ENCODE measurements around the gene ZNF221. TPM values are rescaled to one million over a fixed set of nuclear protein-coding genes. Genes with fewer than 3 reads are reported as not detected.

Gene ZNF221
- total and polyA plus RNA-seq, 2 experiments from 2014 or later = 1.5 to 9.2 TPM

- TF ChIP-seq, protein P1, sequence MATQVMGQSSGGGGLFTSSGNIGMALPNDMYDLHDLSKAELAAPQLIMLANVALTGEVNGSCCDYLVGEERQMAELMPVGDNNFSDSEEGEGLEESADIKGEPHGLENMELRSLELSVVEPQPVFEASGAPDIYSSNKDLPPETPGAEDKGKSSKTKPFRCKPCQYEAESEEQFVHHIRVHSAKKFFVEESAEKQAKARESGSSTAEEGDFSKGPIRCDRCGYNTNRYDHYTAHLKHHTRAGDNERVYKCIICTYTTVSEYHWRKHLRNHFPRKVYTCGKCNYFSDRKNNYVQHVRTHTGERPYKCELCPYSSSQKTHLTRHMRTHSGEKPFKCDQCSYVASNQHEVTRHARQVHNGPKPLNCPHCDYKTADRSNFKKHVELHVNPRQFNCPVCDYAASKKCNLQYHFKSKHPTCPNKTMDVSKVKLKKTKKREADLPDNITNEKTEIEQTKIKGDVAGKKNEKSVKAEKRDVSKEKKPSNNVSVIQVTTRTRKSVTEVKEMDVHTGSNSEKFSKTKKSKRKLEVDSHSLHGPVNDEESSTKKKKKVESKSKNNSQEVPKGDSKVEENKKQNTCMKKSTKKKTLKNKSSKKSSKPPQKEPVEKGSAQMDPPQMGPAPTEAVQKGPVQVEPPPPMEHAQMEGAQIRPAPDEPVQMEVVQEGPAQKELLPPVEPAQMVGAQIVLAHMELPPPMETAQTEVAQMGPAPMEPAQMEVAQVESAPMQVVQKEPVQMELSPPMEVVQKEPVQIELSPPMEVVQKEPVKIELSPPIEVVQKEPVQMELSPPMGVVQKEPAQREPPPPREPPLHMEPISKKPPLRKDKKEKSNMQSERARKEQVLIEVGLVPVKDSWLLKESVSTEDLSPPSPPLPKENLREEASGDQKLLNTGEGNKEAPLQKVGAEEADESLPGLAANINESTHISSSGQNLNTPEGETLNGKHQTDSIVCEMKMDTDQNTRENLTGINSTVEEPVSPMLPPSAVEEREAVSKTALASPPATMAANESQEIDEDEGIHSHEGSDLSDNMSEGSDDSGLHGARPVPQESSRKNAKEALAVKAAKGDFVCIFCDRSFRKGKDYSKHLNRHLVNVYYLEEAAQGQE (IDR thresholded peaks at IDR 0.05; ENCODE audit: unreplicated experiment) = no peak
- TF ChIP-seq EZH2phosphoT487 (IDR thresholded peaks at IDR 0.05; ENCODE audit: unreplicated experiment) (no peak), POLR2AphosphoS5 (IDR thresholded peaks at IDR 0.05; ENCODE audit: low read depth) (no peak)
Measured at GRCh38 chr19:44005973-44006372, 54.9 kb downstream of the ZNF221 start (continued).

DNA sequence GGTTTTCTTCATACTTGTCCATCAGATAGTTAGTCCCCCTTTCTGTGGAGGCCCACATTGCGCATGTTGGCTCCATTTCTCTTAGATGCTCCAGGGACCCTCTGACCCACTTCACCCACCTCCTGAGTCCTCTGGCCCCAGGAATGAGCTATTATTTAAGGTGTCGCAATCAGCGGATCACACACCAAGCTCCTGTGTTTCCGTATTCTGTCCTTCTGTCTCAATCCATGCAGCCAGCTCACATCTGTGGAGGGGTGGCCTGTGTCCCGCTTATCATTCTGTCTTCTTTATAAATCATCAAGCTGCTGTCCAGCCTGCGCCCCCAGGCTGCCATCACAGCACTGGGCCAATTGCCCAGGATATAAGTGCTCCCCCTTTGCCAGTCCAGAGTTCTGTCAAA lies 56.4 kb downstream of the ZNF221 start:
- Mint-ChIP-seq H3K27me3 (ENCODE audit: insufficient read depth, low read depth, poor library complexity) (peaks cover 5% of the 10 kb centered on the region), H3K4me3 (no peak overlapping the region), H3K9me3 (peaks cover 47% of the 10 kb centered on the region), H3K36me3 (ENCODE audit: low read depth) (peaks cover 55% of the 10 kb centered on the region), H3K4me1 (peaks cover 4% of the 10 kb centered on the region), H3K27ac (no peak overlapping the region)
- Histone ChIP-seq H2AFZ (no peak overlapping the region), H3K27me3 (ENCODE audit: insufficient read depth) (no peaks in the 10 kb centered on the region), H4K20me1 (replicated peaks; ENCODE audit: insufficient read depth) (no peaks in the 10 kb centered on the region), H3K36me3 (ENCODE audit: insufficient read depth) (peaks cover 31% of the 10 kb centered on the region), H3K4me2 (no peak overlapping the region), H3K79me2 (replicated peaks; ENCODE audit: insufficient read depth) (0 out of 2 replicates have a peak, but pooled peaks cover 8% of the 10 kb centered on the region), H3K27ac (ENCODE audit: low read depth) (no peak overlapping the region), H3K4me1 (ENCODE audit: insufficient read depth) (no peaks in the 10 kb centered on the region), H3K9me2 (ENCODE audit: insufficient read depth) (peaks cover 17% of the 10 kb centered on the region), H3K4me3 (no peak overlapping the region), H3F3A (replicated peaks; ENCODE audit: low read depth) (no peaks in the 10 kb centered on the region)
- ATAC-seq (no peak), DNase-seq (ENCODE audit: low spot score) (no peak)
- no peak for TF ChIP-seq CTCF (conservative IDR thresholded peaks at IDR 0.05; ENCODE audit: low read depth in 2 of 2)
- TF ChIP-seq ETS1 (IDR thresholded peaks at IDR 0.05) = no peak
- no peak for TF ChIP-seq CREB1 (CRISPR knock-in tag; IDR thresholded peaks at IDR 0.05; ENCODE audit: low read depth)
- no peak for TF ChIP-seq NANOG (IDR thresholded peaks at IDR 0.05; ENCODE audit: borderline replicate concordance)

GRCh38 chr19:44010468-44010867 lies 59.4 kb downstream of the ZNF221 start:
- no peaks in the 10 kb centered on the region for H3K27me3 ChIP-seq (ENCODE audit: insufficient read depth)
- Mint-ChIP-seq H3K27me3 (ENCODE audit: insufficient read depth, low read depth, poor library complexity) (peaks cover 3% of the 10 kb centered on the region), H3K9me3 (peaks cover 77% of the 10 kb centered on the region), H3K4me1 (no peaks in the 10 kb centered on the region), H3K36me3 (ENCODE audit: low read depth) (peaks cover 59% of the 10 kb centered on the region), H3K27ac (no peak overlapping the region), H3K4me3 (no peak overlapping the region)
- H3K36me3 ChIP-seq (ENCODE audit: insufficient read depth) = peaks cover 34% of the 10 kb centered on the region
- H3K4me2 ChIP-seq = no peak overlapping the region
- no peak for DNase-seq (ENCODE audit: low spot score)
- H3K9me2 ChIP-seq (ENCODE audit: insufficient read depth) = peaks cover 17% of the 10 kb centered on the region
- H3K4me1 ChIP-seq (ENCODE audit: insufficient read depth) = no peaks in the 10 kb centered on the region
- no peak overlapping the region for H2AFZ ChIP-seq
- no peak overlapping the region for H3K27ac ChIP-seq (ENCODE audit: low read depth)
- no peaks in the 10 kb centered on the region for H4K20me1 ChIP-seq (replicated peaks; ENCODE audit: insufficient read depth)
- ATAC-seq = no peak
- no peak overlapping the region for H3K4me3 ChIP-seq
- 0 out of 2 replicates have a peak, but pooled peaks cover 4% of the 10 kb centered on the region for H3K79me2 ChIP-seq (replicated peaks; ENCODE audit: insufficient read depth)
- no peaks in the 10 kb centered on the region for H3F3A ChIP-seq (replicated peaks; ENCODE audit: low read depth)
- TF ChIP-seq ZNF114 (CRISPR knock-in tag; IDR thresholded peaks at IDR 0.05) (no peak), STAT1 (IDR thresholded peaks at IDR 0.05; ENCODE audit: unreplicated experiment) (no peak), ZNF331 (CRISPR knock-in tag; IDR thresholded peaks at IDR 0.05; ENCODE audit: low read depth) (no peak), POLR2AphosphoS5 (IDR thresholded peaks at IDR 0.05; ENCODE audit: low read depth) (no peak), CREB1 (CRISPR knock-in tag; IDR thresholded peaks at IDR 0.05; ENCODE audit: low read depth) (no peak), JUNB (IDR thresholded peaks at IDR 0.05; ENCODE audit: unreplicated experiment) (no peak), CTCF (conservative IDR thresholded peaks at IDR 0.05; ENCODE audit: low read depth in 2 of 2) (no peak), ETS1 (IDR thresholded peaks at IDR 0.05) (no peak)

Measured in GM23338 (cell line).